Hematopoietic multipotent progenitor cell treated with erythropoietin and hydrocortisone succinate and interleukin-3 and kit ligand, for 15 days (in vitro differentiated cells): ENCODE measurements around the gene ZNG1B.
"Not testable (repeated sequence)": the region's sequence is repeated elsewhere in the genome, so short reads cannot be mapped to it uniquely, and the experiment has no call there.

Experiments
- DNase-seq: peaks from one replicate; pipeline ENCODE4 v3.0.0-alpha.2; 2015; ENCODE audit warnings: low spot score

ZNG1B gene

GRCh38 chr2:113503094-113504042 is 65.9 kb downstream of the ZNG1B start:
- not testable (repeated sequence) for DNase-seq

GRCh38 chr2:113504081-113504480 is 66.6 kb downstream of the ZNG1B start:
- not testable (repeated sequence) for DNase-seq

GRCh38 chr2:113507394-113508140 is 70.1 kb downstream of the ZNG1B start:
- DNase-seq = not testable (repeated sequence)

GRCh38 chr2:113508187-113508586 is 70.7 kb downstream of the ZNG1B start:
- not testable (repeated sequence) for DNase-seq

GRCh38 chr2:113510913-113511312 is 73.4 kb downstream of the ZNG1B start:
- DNase-seq = not testable (repeated sequence)

- not testable (repeated sequence) for DNase-seq
Observed at GRCh38 chr2:113511859-113512258, 74.4 kb downstream of the ZNG1B start.

GRCh38 chr2:113515457-113515856 is 78.0 kb downstream of the ZNG1B start:
- DNase-seq = not testable (repeated sequence)

GRCh38 chr2:113515995-113516394 is 78.5 kb downstream of the ZNG1B start:
- not testable (repeated sequence) for DNase-seq

GRCh38 chr2:113517025-113517424 is 79.5 kb downstream of the ZNG1B start:
- DNase-seq = not testable (repeated sequence)

GRCh38 chr2:113520837-113521236 is 83.3 kb downstream of the ZNG1B start:
- DNase-seq = peak; percentile 69

GRCh38 chr2:113521492-113521891 is 84.0 kb downstream of the ZNG1B start:
- DNase-seq = peak; percentile 5

- DNase-seq = not testable (repeated sequence)
Observed at GRCh38 chr2:113524986-113525385, 87.5 kb downstream of the ZNG1B start.

GRCh38 chr2:113527350-113528045 is 90.0 kb downstream of the ZNG1B start:
- not testable (repeated sequence) for DNase-seq

GRCh38 chr2:113528126-113528525 is 90.6 kb downstream of the ZNG1B start:
- DNase-seq = not testable (repeated sequence)

GRCh38 chr2:113528904-113529303 is 91.4 kb downstream of the ZNG1B start:
- not testable (repeated sequence) for DNase-seq

- not testable (repeated sequence) for DNase-seq
Observed at GRCh38 chr2:113532991-113533390, 95.5 kb downstream of the ZNG1B start.

GRCh38 chr2:113536573-113536972 is 99.1 kb downstream of the ZNG1B start:
- DNase-seq = not testable (repeated sequence)

- DNase-seq = not testable (repeated sequence)
Observed at GRCh38 chr2:113540834-113541203, 103.3 kb downstream of the ZNG1B start.

GRCh38 chr2:113541204-113541975 is 103.9 kb downstream of the ZNG1B start:
- DNase-seq = peak; percentile 57

GRCh38 chr2:113541976-113542485 is 104.5 kb downstream of the ZNG1B start:
- DNase-seq = peak; percentile 5

GRCh38 chr2:113542529-113542928 is 105.0 kb downstream of the ZNG1B start:
- not testable (repeated sequence) for DNase-seq
